Mesothelial cell of epicardium (in vitro differentiated cells): ENCODE data around the gene IQGAP2. TPM values are rescaled to one million over a fixed set of nuclear protein-coding genes. Genes with fewer than 3 reads are reported as not detected.

Experiments
- DNase-seq, 2 experiments: peaks; one replicate each; pipeline ENCODE4 v3.0.0; 2021; ENCODE audit warnings: low spot score in 2 of 2; ENCODE audit not compliant: unreplicated experiment in 2 of 2
- H3K27ac Mint-ChIP-seq: 2 replicates; pipeline ENCODE4 v1.8.0; 2021; ENCODE audit warnings: mixed read lengths
- H3K27me3 Mint-ChIP-seq: 2 replicates; pipeline ENCODE4 v1.8.0; 2021; ENCODE audit warnings: low read depth, mixed read lengths
- H3K36me3 Mint-ChIP-seq: 2 replicates; pipeline ENCODE4 v1.8.0; 2021; ENCODE audit warnings: mixed read lengths
- H3K4me1 Mint-ChIP-seq: 2 replicates; pipeline ENCODE4 v1.8.0; 2021; ENCODE audit warnings: mixed read lengths
- H3K4me3 Mint-ChIP-seq: 2 replicates; pipeline ENCODE4 v1.8.0; 2021; ENCODE audit warnings: mild to moderate bottlenecking, moderate library complexity, mixed read lengths
- H3K9me3 Mint-ChIP-seq: 2 replicates; pipeline ENCODE4 v1.8.0; 2021; ENCODE audit warnings: mixed read lengths
- CTCF ChIP-seq: fragments of 200-600 bp; sonication (generic); IDR thresholded peaks from one replicate; pipeline ENCODE4 v1.5.0; 2021; ENCODE audit warnings: antibody characterized with exemption; ENCODE audit not compliant: unreplicated experiment
- total RNA-seq: library from RNA; stranded (reverse); gene quantifications from 3 replicates; pipeline ENCODE4 v1.2.1, GENCODE V29; 2021

The IQGAP2 gene
- total RNA-seq, 1 donor from 2014 or later = 13.9 TPM

- Mint-ChIP-seq H3K9me3 (no peaks in the 10 kb centered on the region), H3K4me1 (peaks cover 18% of the 10 kb centered on the region), H3K4me3 (peak within 1 kb of the TSS; percentile 85), H3K27ac (peak within 1 kb of the TSS; percentile 30), H3K36me3 (no peaks in the 10 kb centered on the region), H3K27me3 (peaks cover 25% of the 10 kb centered on the region)
- DNase-seq = peak; percentile 57 to 68
- no peak for TF ChIP-seq CTCF
Observed at GRCh38 chr5:76715736-76716455, 312.8 kb downstream of the IQGAP2 start, which contains the start of gene F2R. TSS of gene F2R (plus strand) at chr5:76716126. CDS start at chr5:76716308, 182 bp downstream.

GRCh38 chr5:76716456-76717157, 313.5 kb downstream of the IQGAP2 start:
- no peak for TF ChIP-seq CTCF
- Mint-ChIP-seq H3K27me3 (peaks cover 25% of the 10 kb centered on the region), H3K4me1 (peaks cover 18% of the 10 kb centered on the region), H3K27ac (peak overlapping the region; percentile 30), H3K4me3 (peak overlapping the region; percentile 85), H3K9me3 (no peaks in the 10 kb centered on the region), H3K36me3 (no peaks in the 10 kb centered on the region)
- DNase-seq = peak; percentile 25 to 41

- H3K4me1 Mint-ChIP-seq = peaks cover 18% of the 10 kb centered on the region
- no peak overlapping the region for H3K27ac Mint-ChIP-seq
- H3K4me3 Mint-ChIP-seq = peak overlapping the region; percentile 85
- no peak for DNase-seq
- H3K36me3 Mint-ChIP-seq = no peaks in the 10 kb centered on the region
- H3K9me3 Mint-ChIP-seq = no peaks in the 10 kb centered on the region
- no peak for TF ChIP-seq CTCF
- peaks cover 25% of the 10 kb centered on the region for H3K27me3 Mint-ChIP-seq
Observed at GRCh38 chr5:76717222-76718083, 314.4 kb downstream of the IQGAP2 start.

- TF ChIP-seq CTCF = no peak
- DNase-seq = no peak
- Mint-ChIP-seq H3K27ac (no peak overlapping the region), H3K9me3 (no peaks in the 10 kb centered on the region), H3K36me3 (no peaks in the 10 kb centered on the region), H3K4me1 (peaks cover 18% of the 10 kb centered on the region), H3K27me3 (peaks cover 22% of the 10 kb centered on the region), H3K4me3 (no peak overlapping the region)
Observed at GRCh38 chr5:76718381-76718832, 315.3 kb downstream of the IQGAP2 start.

- no peak for DNase-seq
- Mint-ChIP-seq H3K4me3 (no peak overlapping the region), H3K27me3 (peaks cover 18% of the 10 kb centered on the region), H3K9me3 (no peaks in the 10 kb centered on the region), H3K36me3 (peaks cover 2% of the 10 kb centered on the region), H3K27ac (no peak overlapping the region), H3K4me1 (peaks cover 18% of the 10 kb centered on the region)
- no peak for TF ChIP-seq CTCF
Observed at GRCh38 chr5:76718880-76719279, 315.8 kb downstream of the IQGAP2 start.
